ENCODE data around the gene ALG2. TPM values are rescaled to one million over a fixed set of nuclear protein-coding genes. Genes with fewer than 3 reads are reported as not detected.

Gene ALG2
- total RNA-seq, 6 experiments from 2014 or later: 26.2 to 32.6 (median 27.7) TPM

- H3K4me3 ChIP-seq: no peak overlapping the region
- intact Hi-C loops (cut with DNase I): no loop called here
Observed at GRCh38 chr9:99187311-99187710, 34.4 kb downstream of the ALG2 start.

GRCh38 chr9:99185934-99186333 is 35.8 kb downstream of the ALG2 start:
- DNase-seq (no peak), ATAC-seq (no peak)
- Histone ChIP-seq H3K4me1 (no peaks in the 10 kb centered on the region), H3K27me3 (no peaks in the 10 kb centered on the region), H3K9me3 (no peaks in the 10 kb centered on the region), H3K4me3 (no peak overlapping the region), H3K27ac (no peak overlapping the region), H3K36me3 (no peaks in the 10 kb centered on the region)
- intact Hi-C loops (cut with DNase I): no loop called here
- WGBS (ENCODE audit: insufficient coverage, low coverage, low lambda C conversion rate, missing lambda C conversion rate): 50% methylated on average over 3 of the region's 5 CpGs
- TF ChIP-seq POLR2A (IDR thresholded peaks at IDR 0.05) (no peak), CTCF (IDR thresholded peaks at IDR 0.05) (no peak)

More at GRCh38 chr9:99187311-99187710, 34.4 kb downstream of the ALG2 start:
- 74% methylated on average over 4 of the region's 4 CpGs for WGBS (ENCODE audit: insufficient coverage, low coverage, low lambda C conversion rate, missing lambda C conversion rate)
- TF ChIP-seq POLR2A (IDR thresholded peaks at IDR 0.05) (no peak), CTCF (IDR thresholded peaks at IDR 0.05) (no peak)
- H3K27me3 ChIP-seq: no peaks in the 10 kb centered on the region
- no peak for ATAC-seq
- no peaks in the 10 kb centered on the region for H3K36me3 ChIP-seq
- H3K27ac ChIP-seq: no peak overlapping the region
- no peaks in the 10 kb centered on the region for H3K9me3 ChIP-seq
- DNase-seq: no peak
- no peaks in the 10 kb centered on the region for H3K4me1 ChIP-seq

- ATAC-seq (no peak), DNase-seq (no peak)
- 16% methylated on average over 3 of the region's 5 CpGs for WGBS (ENCODE audit: insufficient coverage, low coverage, low lambda C conversion rate, missing lambda C conversion rate)
- Histone ChIP-seq H3K27ac (no peak overlapping the region), H3K4me1 (no peaks in the 10 kb centered on the region), H3K4me3 (no peak overlapping the region), H3K27me3 (no peaks in the 10 kb centered on the region), H3K9me3 (no peaks in the 10 kb centered on the region), H3K36me3 (no peaks in the 10 kb centered on the region)
- intact Hi-C loops (cut with DNase I): no loop called here
- no peak for TF ChIP-seq POLR2A (IDR thresholded peaks at IDR 0.05)
- no peak for TF ChIP-seq CTCF (IDR thresholded peaks at IDR 0.05)
Observed at GRCh38 chr9:99185348-99185632, 36.5 kb downstream of the ALG2 start.

- Histone ChIP-seq H3K27me3 (no peaks in the 10 kb centered on the region), H3K27ac (no peak overlapping the region), H3K4me1 (no peaks in the 10 kb centered on the region), H3K9me3 (no peaks in the 10 kb centered on the region), H3K4me3 (no peak overlapping the region), H3K36me3 (no peaks in the 10 kb centered on the region)
- no peak for TF ChIP-seq POLR2A (IDR thresholded peaks at IDR 0.05)
- peak; percentile 89 to 96 (median 92) for TF ChIP-seq CTCF (IDR thresholded peaks at IDR 0.05)
- intact Hi-C loops (cut with DNase I): no loop called here
- ATAC-seq (peak; percentile 96 to 99 (median 98)), DNase-seq (peak; percentile 77 to 84 (median 83))
- 18% methylated on average over 21 of the region's 29 CpGs for WGBS (ENCODE audit: insufficient coverage, low coverage, low lambda C conversion rate, missing lambda C conversion rate)
Observed at GRCh38 chr9:99184475-99185347, 37.0 kb downstream of the ALG2 start.
